ENCODE results near the gene MANF.
"Not testable (repeated sequence)": the region's sequence is repeated elsewhere in the genome, so short reads cannot be mapped to it uniquely, and the experiment has no call there.

Gene MANF

GRCh38 chr3:51353691-51354090, 31.4 kb upstream of the MANF start:
- no peak overlapping the region for H3K9ac ChIP-seq (ENCODE audit: low read length in 5 of 5)
- H3K36me3 ChIP-seq (ENCODE audit: control insufficient read depth in 5 of 5, insufficient read depth in 5 of 5, low read length in 5 of 5) = no peaks in the 10 kb centered on the region

GRCh38 chr3:51354172-51354571, 30.9 kb upstream of the MANF start:
- no peaks in the 10 kb centered on the region for H3K27me3 ChIP-seq (ENCODE audit: control insufficient read depth in 5 of 5, insufficient read depth in 4 of 5, low read length in 5 of 5)
- H3K27ac ChIP-seq (ENCODE audit: low read depth, low read length) = no peak overlapping the region
- H3K9me3 ChIP-seq (ENCODE audit: control insufficient read depth in 5 of 5, low read length in 5 of 5) = no peaks in the 10 kb centered on the region
- no peak overlapping the region for H3K4me3 ChIP-seq (ENCODE audit: low read depth in 1 of 5, low read length in 5 of 5)
- H3K9ac ChIP-seq (ENCODE audit: low read length in 5 of 5) = no peak overlapping the region
- H3K36me3 ChIP-seq (ENCODE audit: control insufficient read depth in 5 of 5, insufficient read depth in 5 of 5, low read length in 5 of 5) = no peaks in the 10 kb centered on the region
- H3K4me1 ChIP-seq (ENCODE audit: control insufficient read depth in 5 of 5, insufficient read depth in 5 of 5, low read length in 5 of 5) = no peaks in the 10 kb centered on the region

More at GRCh38 chr3:51353691-51354090, 31.4 kb upstream of the MANF start:
- Histone ChIP-seq H3K4me1 (ENCODE audit: control insufficient read depth in 5 of 5, insufficient read depth in 5 of 5, low read length in 5 of 5) (no peaks in the 10 kb centered on the region), H3K27me3 (ENCODE audit: control insufficient read depth in 5 of 5, insufficient read depth in 4 of 5, low read length in 5 of 5) (no peaks in the 10 kb centered on the region), H3K27ac (ENCODE audit: low read depth, low read length) (no peak overlapping the region), H3K4me3 (ENCODE audit: low read depth in 1 of 5, low read length in 5 of 5) (no peak overlapping the region), H3K9me3 (ENCODE audit: control insufficient read depth in 5 of 5, low read length in 5 of 5) (no peaks in the 10 kb centered on the region)

DNA sequence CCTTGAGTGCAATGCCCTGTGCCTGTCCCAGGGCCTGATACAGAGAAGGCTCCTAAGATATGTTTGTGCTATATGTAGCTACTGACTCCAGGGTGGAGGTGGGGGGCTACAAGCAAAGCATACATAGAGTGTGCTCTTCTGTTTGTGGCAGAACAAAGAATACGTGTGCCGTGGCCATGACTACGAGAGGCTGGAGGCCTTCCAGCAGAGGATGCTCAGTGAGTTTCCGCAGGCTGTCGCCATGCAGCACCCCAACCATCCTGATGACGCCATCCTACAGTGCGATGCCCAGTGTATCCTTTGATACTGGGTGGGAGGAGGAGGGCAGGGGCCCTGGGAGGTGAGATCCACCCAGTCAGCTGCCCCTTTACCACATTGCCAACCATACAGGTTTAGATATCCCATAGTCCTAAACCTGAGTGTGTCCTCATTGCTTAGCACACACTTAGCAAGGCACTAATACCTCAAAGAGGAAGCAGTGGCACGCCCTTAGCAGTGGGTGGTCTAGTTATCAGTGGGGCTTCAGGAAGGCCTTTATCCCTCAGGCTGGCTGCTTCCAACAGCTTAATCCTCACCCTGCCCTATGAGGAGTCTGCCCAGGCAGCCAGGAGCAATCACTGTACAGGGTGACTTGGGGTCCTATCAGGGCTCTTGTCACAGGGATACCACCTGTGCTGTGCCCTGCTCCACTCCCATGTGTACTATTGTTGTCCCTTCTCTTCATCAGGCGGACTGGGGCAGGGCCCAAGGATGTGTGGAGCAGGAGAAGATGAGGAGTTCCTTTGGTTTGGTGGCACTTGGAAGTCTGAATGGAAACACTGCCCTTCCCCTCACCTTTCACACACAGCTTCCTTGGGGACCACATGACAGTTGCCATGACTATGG, 30.1 kb upstream of the MANF start:
- H3K9me3 ChIP-seq (ENCODE audit: control insufficient read depth in 5 of 5, low read length in 5 of 5) = no peaks in the 10 kb centered on the region
- no peak overlapping the region for H3K9ac ChIP-seq (ENCODE audit: low read length in 5 of 5)
- no peak overlapping the region for H3K4me3 ChIP-seq (ENCODE audit: low read depth in 1 of 5, low read length in 5 of 5)
- H3K27ac ChIP-seq (ENCODE audit: low read depth, low read length) = no peak overlapping the region
- H3K27me3 ChIP-seq (ENCODE audit: control insufficient read depth in 5 of 5, insufficient read depth in 4 of 5, low read length in 5 of 5) = no peaks in the 10 kb centered on the region
- H3K4me1 ChIP-seq (ENCODE audit: control insufficient read depth in 5 of 5, insufficient read depth in 5 of 5, low read length in 5 of 5) = no peaks in the 10 kb centered on the region
- no peaks in the 10 kb centered on the region for H3K36me3 ChIP-seq (ENCODE audit: control insufficient read depth in 5 of 5, insufficient read depth in 5 of 5, low read length in 5 of 5)

- Histone ChIP-seq H3K9me3 (ENCODE audit: control insufficient read depth in 5 of 5, low read length in 5 of 5) (no peaks in the 10 kb centered on the region), H3K27ac (ENCODE audit: low read depth, low read length) (no peak overlapping the region), H3K4me1 (ENCODE audit: control insufficient read depth in 5 of 5, insufficient read depth in 5 of 5, low read length in 5 of 5) (no peaks in the 10 kb centered on the region), H3K9ac (ENCODE audit: low read length in 5 of 5) (no peak overlapping the region), H3K4me3 (ENCODE audit: low read depth in 1 of 5, low read length in 5 of 5) (no peak overlapping the region), H3K27me3 (ENCODE audit: control insufficient read depth in 5 of 5, insufficient read depth in 4 of 5, low read length in 5 of 5) (no peaks in the 10 kb centered on the region), H3K36me3 (ENCODE audit: control insufficient read depth in 5 of 5, insufficient read depth in 5 of 5, low read length in 5 of 5) (no peaks in the 10 kb centered on the region)
Observed at GRCh38 chr3:51355891-51356578, 29.1 kb upstream of the MANF start.

- no peaks in the 10 kb centered on the region for H3K27me3 ChIP-seq (ENCODE audit: control insufficient read depth in 5 of 5, insufficient read depth in 4 of 5, low read length in 5 of 5)
- H3K4me3 ChIP-seq (ENCODE audit: low read depth in 1 of 5, low read length in 5 of 5) = no peak overlapping the region
- no peak overlapping the region for H3K9ac ChIP-seq (ENCODE audit: low read length in 5 of 5)
- no peaks in the 10 kb centered on the region for H3K36me3 ChIP-seq (ENCODE audit: control insufficient read depth in 5 of 5, insufficient read depth in 5 of 5, low read length in 5 of 5)
- no peak overlapping the region for H3K27ac ChIP-seq (ENCODE audit: low read depth, low read length)
- no peaks in the 10 kb centered on the region for H3K4me1 ChIP-seq (ENCODE audit: control insufficient read depth in 5 of 5, insufficient read depth in 5 of 5, low read length in 5 of 5)
- no peaks in the 10 kb centered on the region for H3K9me3 ChIP-seq (ENCODE audit: control insufficient read depth in 5 of 5, low read length in 5 of 5)
Observed at GRCh38 chr3:51357856-51358255, 27.2 kb upstream of the MANF start.

DNA sequence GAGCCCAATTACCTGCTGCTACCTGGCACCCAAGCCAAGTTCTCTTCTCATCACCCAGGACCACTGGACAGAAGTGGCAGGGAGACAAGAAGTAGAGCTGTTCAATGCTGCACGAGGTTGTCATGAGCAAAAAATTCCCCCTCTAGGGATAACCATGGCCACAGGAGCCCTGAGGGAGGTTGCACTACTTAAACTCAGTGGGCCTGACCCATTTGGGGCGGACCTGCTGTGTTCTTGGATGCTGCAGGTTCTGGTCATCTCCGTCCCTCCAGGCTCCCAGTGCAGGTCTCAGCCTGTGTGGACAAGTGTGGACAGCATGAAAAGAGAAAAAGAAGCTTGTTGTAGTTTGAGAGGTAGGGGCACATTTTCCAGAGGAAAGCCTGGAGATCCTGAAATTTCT, 26.1 kb upstream of the MANF start:
- Histone ChIP-seq H3K4me1 (ENCODE audit: control insufficient read depth in 5 of 5, insufficient read depth in 5 of 5, low read length in 5 of 5) (no peaks in the 10 kb centered on the region), H3K9ac (ENCODE audit: low read length in 5 of 5) (no peak overlapping the region), H3K27ac (ENCODE audit: low read depth, low read length) (no peak overlapping the region), H3K9me3 (ENCODE audit: control insufficient read depth in 5 of 5, low read length in 5 of 5) (no peaks in the 10 kb centered on the region), H3K27me3 (ENCODE audit: control insufficient read depth in 5 of 5, insufficient read depth in 4 of 5, low read length in 5 of 5) (no peaks in the 10 kb centered on the region), H3K4me3 (ENCODE audit: low read depth in 1 of 5, low read length in 5 of 5) (no peak overlapping the region), H3K36me3 (ENCODE audit: control insufficient read depth in 5 of 5, insufficient read depth in 5 of 5, low read length in 5 of 5) (no peaks in the 10 kb centered on the region)

- Histone ChIP-seq H3K4me1 (ENCODE audit: control insufficient read depth in 5 of 5, insufficient read depth in 5 of 5, low read length in 5 of 5) (no peaks in the 10 kb centered on the region), H3K9me3 (ENCODE audit: control insufficient read depth in 5 of 5, low read length in 5 of 5) (no peaks in the 10 kb centered on the region), H3K4me3 (ENCODE audit: low read depth in 1 of 5, low read length in 5 of 5) (no peak overlapping the region), H3K27me3 (ENCODE audit: control insufficient read depth in 5 of 5, insufficient read depth in 4 of 5, low read length in 5 of 5) (no peaks in the 10 kb centered on the region), H3K9ac (ENCODE audit: low read length in 5 of 5) (no peak overlapping the region), H3K36me3 (ENCODE audit: control insufficient read depth in 5 of 5, insufficient read depth in 5 of 5, low read length in 5 of 5) (no peaks in the 10 kb centered on the region), H3K27ac (ENCODE audit: low read depth, low read length) (no peak overlapping the region)
Observed at GRCh38 chr3:51360806-51361205, 24.3 kb upstream of the MANF start.

DNA sequence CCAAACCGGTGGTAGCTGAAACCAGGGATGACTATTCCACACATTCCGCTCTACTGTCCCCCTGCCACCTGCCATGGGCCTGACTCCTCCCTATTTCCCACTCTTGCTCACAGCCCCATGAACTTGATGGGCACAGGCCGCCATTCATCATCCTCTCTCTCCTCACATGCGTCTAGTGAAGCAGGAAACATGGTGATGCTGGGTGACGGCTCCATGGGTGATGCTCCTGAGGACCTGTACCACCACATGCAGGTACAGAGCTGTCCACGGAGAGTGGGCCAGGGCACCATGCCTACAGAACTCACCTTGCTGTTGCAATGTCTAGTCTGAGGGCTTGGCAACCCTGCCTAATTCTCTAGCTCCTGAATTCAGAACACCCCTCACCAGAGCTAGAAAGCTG, 23.3 kb upstream of the MANF start:
- Histone ChIP-seq H3K9me3 (ENCODE audit: control insufficient read depth in 5 of 5, low read length in 5 of 5) (no peaks in the 10 kb centered on the region), H3K9ac (ENCODE audit: low read length in 5 of 5) (no peak overlapping the region), H3K36me3 (ENCODE audit: control insufficient read depth in 5 of 5, insufficient read depth in 5 of 5, low read length in 5 of 5) (no peaks in the 10 kb centered on the region), H3K4me3 (ENCODE audit: low read depth in 1 of 5, low read length in 5 of 5) (no peak overlapping the region), H3K27me3 (ENCODE audit: control insufficient read depth in 5 of 5, insufficient read depth in 4 of 5, low read length in 5 of 5) (no peaks in the 10 kb centered on the region), H3K27ac (ENCODE audit: low read depth, low read length) (no peak overlapping the region), H3K4me1 (ENCODE audit: control insufficient read depth in 5 of 5, insufficient read depth in 5 of 5, low read length in 5 of 5) (no peaks in the 10 kb centered on the region)

DNA sequence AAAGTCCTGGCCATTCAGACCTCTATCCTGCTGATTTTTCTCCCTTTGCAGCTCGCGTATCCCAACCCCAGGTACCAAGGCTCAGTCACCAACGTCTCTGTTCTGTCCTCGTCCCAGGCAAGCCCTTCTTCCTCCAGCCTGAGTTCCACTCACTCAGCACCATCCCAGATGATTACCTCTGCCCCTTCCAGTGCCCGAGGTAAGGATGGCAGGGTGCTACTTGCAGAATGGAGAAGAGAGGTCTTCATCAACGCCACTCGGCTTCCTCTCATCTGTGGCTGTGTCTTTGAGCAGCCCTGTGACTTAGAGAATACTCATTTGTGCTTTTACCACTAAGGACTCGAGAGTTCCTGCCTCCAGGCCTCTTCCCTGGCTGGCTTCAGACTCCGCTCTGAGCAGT, 22.6 kb upstream of the MANF start:
- no peaks in the 10 kb centered on the region for H3K36me3 ChIP-seq (ENCODE audit: control insufficient read depth in 5 of 5, insufficient read depth in 5 of 5, low read length in 5 of 5)
- H3K27ac ChIP-seq (ENCODE audit: low read depth, low read length) = no peak overlapping the region
- no peaks in the 10 kb centered on the region for H3K4me1 ChIP-seq (ENCODE audit: control insufficient read depth in 5 of 5, insufficient read depth in 5 of 5, low read length in 5 of 5)
- H3K4me3 ChIP-seq (ENCODE audit: low read depth in 1 of 5, low read length in 5 of 5) = no peak overlapping the region
- H3K9ac ChIP-seq (ENCODE audit: low read length in 5 of 5) = no peak overlapping the region
- no peaks in the 10 kb centered on the region for H3K27me3 ChIP-seq (ENCODE audit: control insufficient read depth in 5 of 5, insufficient read depth in 4 of 5, low read length in 5 of 5)
- H3K9me3 ChIP-seq (ENCODE audit: control insufficient read depth in 5 of 5, low read length in 5 of 5) = no peaks in the 10 kb centered on the region

GRCh38 chr3:51368276-51368675, 16.8 kb upstream of the MANF start:
- not testable (repeated sequence) for H3K36me3 ChIP-seq (ENCODE audit: control insufficient read depth in 5 of 5, insufficient read depth in 5 of 5, low read length in 5 of 5); H3K27ac ChIP-seq (ENCODE audit: low read depth, low read length); H3K9me3 ChIP-seq (ENCODE audit: control insufficient read depth in 5 of 5, low read length in 5 of 5); H3K27me3 ChIP-seq (ENCODE audit: control insufficient read depth in 5 of 5, insufficient read depth in 4 of 5, low read length in 5 of 5); H3K4me1 ChIP-seq (ENCODE audit: control insufficient read depth in 5 of 5, insufficient read depth in 5 of 5, low read length in 5 of 5); H3K9ac ChIP-seq (ENCODE audit: low read length in 5 of 5); H3K4me3 ChIP-seq (ENCODE audit: low read depth in 1 of 5, low read length in 5 of 5)

Data from subcutaneous abdominal adipose tissue (tissue), 5 donors.